Measurements from ENCODE around the gene SERINC2.

DNA sequence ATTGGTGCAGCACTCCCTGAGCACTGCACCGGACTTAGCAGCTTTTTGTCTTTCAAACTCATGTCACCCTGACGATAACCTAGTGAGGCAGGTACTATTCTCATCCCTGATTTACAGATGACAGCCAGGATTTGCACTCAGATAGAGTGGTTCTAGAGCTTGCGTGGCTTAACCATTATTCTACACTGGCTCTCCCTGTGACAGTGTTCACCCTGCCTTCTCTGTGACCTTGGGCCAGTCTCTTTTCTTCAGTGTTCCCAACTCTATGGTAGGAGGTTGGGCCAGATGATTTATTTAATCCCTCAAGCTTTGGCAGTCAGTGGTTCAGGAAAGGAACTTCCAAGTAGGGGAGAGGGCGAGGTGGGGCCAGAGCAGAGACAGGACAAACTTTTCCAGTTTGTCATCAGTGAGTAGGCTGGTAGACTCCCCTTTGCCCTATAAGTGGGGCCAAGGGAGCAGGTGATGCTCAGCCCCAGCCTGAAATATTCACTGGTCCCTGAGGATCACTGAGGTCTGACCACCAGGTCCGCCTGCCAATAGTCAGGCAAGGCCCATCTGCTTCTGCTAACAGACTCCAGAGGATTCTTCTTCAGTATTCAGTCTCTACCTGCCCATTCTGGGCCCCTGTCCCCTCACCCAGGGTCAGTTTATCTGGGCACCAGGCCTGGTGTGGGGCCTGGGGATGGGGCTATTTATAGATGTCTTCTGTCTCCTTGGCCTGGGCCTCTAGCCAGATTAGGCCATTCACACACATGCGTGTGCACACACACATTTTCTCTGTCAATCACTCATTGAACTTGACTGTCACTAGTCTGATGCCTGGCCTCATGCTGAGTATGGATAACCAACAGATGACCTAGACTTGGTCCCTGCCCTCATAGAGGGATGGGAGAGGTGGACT is 31.4 kb upstream of the SERINC2 start:
- TF ChIP-seq ATF3 (IDR thresholded peaks at IDR 0.05; ENCODE audit: borderline replicate concordance, extremely low read depth, low read depth, low read length) (no peak), JUNB (IDR thresholded peaks at IDR 0.05) (no peak), EZH2 (IDR thresholded peaks at IDR 0.05; ENCODE audit: borderline replicate concordance, control insufficient read depth, low read depth, low read length) (no peak), STAT1 (conservative IDR thresholded peaks at IDR 0.05) (no peak), HDGF (IDR thresholded peaks at IDR 0.05) (no peak), ZNF24 (IDR thresholded peaks at IDR 0.05) (no peak)
